Neural crest cell (in vitro differentiated cells): ENCODE measurements around the gene TXNDC15. TPM values are rescaled to one million over a fixed set of nuclear protein-coding genes. Genes with fewer than 3 reads are reported as not detected.
A peak's percentile ranks its signal among the peaks of the same experiment; 100 is the strongest.
"Not testable (repeated sequence)": the region's sequence is repeated elsewhere in the genome, so short reads cannot be mapped to it uniquely, and the experiment has no call there.

Source experiments
- DNase-seq: peaks from one replicate; pipeline ENCODE4 v3.0.0; 2021; ENCODE audit warnings: low read depth, mixed read lengths, low spot score
- H3K27ac Mint-ChIP-seq: one replicate; pipeline ENCODE4 v1.8.0; 2021; ENCODE audit warnings: mild to moderate bottlenecking, mixed read lengths; ENCODE audit not compliant: unreplicated experiment
- H3K27me3 Mint-ChIP-seq: 2 replicates; pipeline ENCODE4 v1.8.0; 2021; ENCODE audit warnings: low read depth, mild to moderate bottlenecking, mixed read lengths
- H3K36me3 Mint-ChIP-seq: 2 replicates; pipeline ENCODE4 v1.8.0; 2021; ENCODE audit warnings: low read depth, mild to moderate bottlenecking, mixed read lengths
- H3K4me1 Mint-ChIP-seq: 2 replicates; pipeline ENCODE4 v1.8.0; 2021; ENCODE audit warnings: mixed read lengths
- H3K4me3 Mint-ChIP-seq: one replicate; pipeline ENCODE4 v1.8.0; 2021; ENCODE audit warnings: mild to moderate bottlenecking, mixed read lengths
- H3K9me3 Mint-ChIP-seq: 2 replicates; pipeline ENCODE4 v1.8.0; 2021; ENCODE audit warnings: mixed read lengths
- CTCF ChIP-seq: fragments of 200-600 bp; sonication (generic); conservative IDR thresholded peaks from 2 replicates; pipeline ENCODE4 v1.5.0; 2021; ENCODE audit warnings: antibody characterized with exemption, mild to moderate bottlenecking
- total RNA-seq: library from RNA; stranded (reverse); gene quantifications from 2 replicates; pipeline ENCODE4 v1.2.1, GENCODE V29; 2021

The TXNDC15 gene
- total RNA-seq, 1 donor from 2014 or later, result 47.0 TPM

- no peaks in the 10 kb centered on the region for H3K4me1 Mint-ChIP-seq
- DNase-seq, result no peak
- H3K4me3 Mint-ChIP-seq, result no peak overlapping the region
- H3K27ac Mint-ChIP-seq, result peak overlapping the region; percentile 17
- H3K36me3 Mint-ChIP-seq, result peaks cover 15% of the 10 kb centered on the region
- peaks cover 4% of the 10 kb centered on the region for H3K9me3 Mint-ChIP-seq
- no peaks in the 10 kb centered on the region for H3K27me3 Mint-ChIP-seq
- no peak for TF ChIP-seq CTCF
Observed at GRCh38 chr5:134893748-134894505, 19.8 kb downstream of the TXNDC15 start.

DNA sequence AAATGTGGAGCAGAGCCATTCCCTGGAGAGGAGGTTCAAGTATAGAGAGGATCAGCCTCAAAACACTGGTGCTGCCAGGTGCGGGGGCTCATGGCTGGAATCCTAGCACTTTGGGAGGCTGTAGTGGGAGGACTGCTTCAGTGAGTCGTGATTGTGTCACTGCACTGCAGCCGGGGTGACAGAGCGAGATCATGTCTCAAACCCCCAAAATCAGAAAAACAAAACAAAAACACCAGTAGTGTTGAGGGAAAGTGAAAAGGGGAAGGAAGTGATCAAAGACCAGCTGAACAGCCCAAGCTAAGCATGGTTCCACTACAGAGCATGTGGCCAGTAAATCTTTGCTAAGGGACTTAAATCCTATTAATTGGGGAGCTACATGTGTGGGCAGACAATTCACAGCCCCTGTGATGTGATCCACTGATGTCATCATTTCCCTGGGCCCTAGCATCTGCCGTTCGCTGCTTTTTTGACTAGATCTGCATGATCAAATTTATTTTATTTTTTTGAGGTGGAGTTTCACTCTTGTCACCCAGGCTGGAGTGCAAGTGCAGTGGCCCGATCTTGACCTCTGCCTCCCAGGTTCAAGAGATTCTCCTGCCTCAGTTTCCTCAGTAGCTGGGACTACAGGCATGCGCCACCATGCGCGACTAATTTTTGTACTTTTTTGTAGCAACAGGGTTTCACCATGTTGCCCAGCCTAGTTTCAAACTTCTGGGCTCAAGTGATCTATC is 28.1 kb downstream of the TXNDC15 start:
- no peak for DNase-seq
- peaks cover 6% of the 10 kb centered on the region for H3K36me3 Mint-ChIP-seq
- H3K4me3 Mint-ChIP-seq, result peak overlapping the region; percentile 79
- no peak overlapping the region for H3K27ac Mint-ChIP-seq
- peaks cover 5% of the 10 kb centered on the region for H3K4me1 Mint-ChIP-seq
- no peaks in the 10 kb centered on the region for H3K27me3 Mint-ChIP-seq
- no peak for TF ChIP-seq CTCF
- no peaks in the 10 kb centered on the region for H3K9me3 Mint-ChIP-seq

GRCh38 chr5:134904610-134905245 is 30.6 kb downstream of the TXNDC15 start, which contains the start of gene PCBD2:
Gene PCBD2, plus strand, starts transcription at chr5:134905131. Its CDS starts 9 bp downstream, at chr5:134905140.
- Mint-ChIP-seq H3K4me3 (peak within 1 kb of the TSS; percentile 95), H3K9me3 (no peaks in the 10 kb centered on the region), H3K4me1 (peaks cover 5% of the 10 kb centered on the region), H3K27ac (peak within 1 kb of the TSS; percentile 99), H3K36me3 (peaks cover 6% of the 10 kb centered on the region), H3K27me3 (no peaks in the 10 kb centered on the region)
- peak; percentile 90 for TF ChIP-seq CTCF
- peak; percentile 90 for DNase-seq

DNA sequence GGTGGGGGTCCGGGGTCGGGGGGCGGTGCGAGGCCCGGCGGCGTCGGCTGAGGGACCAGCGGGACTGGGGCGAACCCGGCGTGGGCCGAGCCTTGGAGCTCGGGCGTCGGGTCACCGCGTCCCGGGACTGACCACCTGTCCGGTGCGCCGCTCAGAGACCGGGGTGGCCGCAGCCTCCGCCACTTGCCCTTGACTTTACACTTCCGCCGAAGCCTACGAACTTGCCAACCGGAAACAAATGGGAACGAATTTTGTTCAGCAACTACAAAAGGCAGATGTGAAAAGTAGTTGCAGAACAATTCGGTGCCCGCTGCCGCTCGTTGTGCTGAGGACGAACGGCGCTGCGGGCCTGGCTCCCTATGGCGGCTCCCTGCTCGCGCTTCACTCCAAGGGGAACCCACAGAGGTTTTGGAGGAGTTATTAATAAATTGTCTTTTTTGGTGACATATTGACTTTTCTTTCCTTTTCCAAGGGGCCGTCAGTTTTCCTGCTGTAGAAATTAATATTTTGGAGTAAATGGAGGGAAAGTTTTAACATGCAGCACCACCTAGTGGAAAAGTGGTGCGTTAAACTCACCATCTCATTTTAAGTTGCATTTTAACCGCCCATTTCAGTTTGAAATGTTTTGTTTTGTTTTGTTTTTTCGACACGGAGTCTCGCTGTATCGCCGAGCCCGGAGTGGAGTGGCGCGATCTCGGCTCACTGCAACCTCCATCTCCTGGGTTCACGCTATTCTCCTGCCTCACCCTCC is 31.2 kb downstream of the TXNDC15 start:
- Mint-ChIP-seq H3K4me3 (peak overlapping the region; percentile 95), H3K27me3 (no peaks in the 10 kb centered on the region), H3K9me3 (no peaks in the 10 kb centered on the region), H3K4me1 (peaks cover 5% of the 10 kb centered on the region), H3K27ac (peak overlapping the region; percentile 99), H3K36me3 (peaks cover 3% of the 10 kb centered on the region)
- no peak for DNase-seq
- TF ChIP-seq CTCF, result peak; percentile 91

- peaks cover 5% of the 10 kb centered on the region for H3K4me1 Mint-ChIP-seq
- no peak for DNase-seq
Observed at GRCh38 chr5:134906811-134907210, 32.6 kb downstream of the TXNDC15 start.

GRCh38 chr5:134910752-134911151 is 36.6 kb downstream of the TXNDC15 start:
- H3K36me3 Mint-ChIP-seq, H3K9me3 Mint-ChIP-seq, H3K27me3 Mint-ChIP-seq, H3K4me1 Mint-ChIP-seq, H3K4me3 Mint-ChIP-seq, DNase-seq, H3K27ac Mint-ChIP-seq: not testable (repeated sequence)

More at GRCh38 chr5:134906811-134907210, 32.6 kb downstream of the TXNDC15 start:
- no peak for TF ChIP-seq CTCF
- no peaks in the 10 kb centered on the region for H3K27me3 Mint-ChIP-seq
- H3K36me3 Mint-ChIP-seq, result peaks cover 3% of the 10 kb centered on the region
- no peak overlapping the region for H3K27ac Mint-ChIP-seq
- no peaks in the 10 kb centered on the region for H3K9me3 Mint-ChIP-seq
- H3K4me3 Mint-ChIP-seq, result peak overlapping the region; percentile 78
